Small intestine (tissue), 7 donors: ENCODE measurements around the gene SNTG2. TPM values are rescaled to one million over a fixed set of nuclear protein-coding genes. Genes with fewer than 3 reads are reported as not detected.

ENCODE experiments used
- DNase-seq, 2 donors: peaks; one replicate each; pipeline versions ENCODE4 v3.0.0 to v3.0.0-alpha.2; 2013
- FAIRE-seq: peaks from 2 replicates; lab custom pipeline; 2012; peaks lifted over from hg19 to GRCh38; lab: Jason Lieb, UNC
- H3K27ac ChIP-seq, 3 donors: one replicate each; pipeline ENCODE4 v1.5.1; 2013; ENCODE audit warnings: low read length in 2 of 3, mild to moderate bottlenecking in 2 of 3, control low read depth in 1 of 3, inconsistent platforms in 1 of 3, low read depth in 1 of 3, moderate library complexity in 1 of 3
- H3K27me3 ChIP-seq, 3 donors: one replicate each; pipeline ENCODE4 v1.6.1; 2013; ENCODE audit warnings: low read length in 3 of 3, inconsistent platforms in 1 of 3; ENCODE audit not compliant: control insufficient read depth in 3 of 3, insufficient read depth in 3 of 3
- H3K36me3 ChIP-seq, 3 donors: one replicate each; pipeline ENCODE4 v1.6.1; 2013; ENCODE audit warnings: low read length in 3 of 3, inconsistent platforms in 1 of 3, low read depth in 1 of 3, mild to moderate bottlenecking in 1 of 3, moderate library complexity in 1 of 3; ENCODE audit not compliant: control insufficient read depth in 3 of 3, insufficient read depth in 2 of 3
- H3K4me1 ChIP-seq, 3 donors: one replicate each; pipeline ENCODE4 v1.6.1; 2013; ENCODE audit warnings: low read length in 2 of 3, inconsistent platforms in 1 of 3, low read depth in 1 of 3, mild to moderate bottlenecking in 1 of 3, moderate library complexity in 1 of 3; ENCODE audit not compliant: control insufficient read depth in 3 of 3, insufficient read depth in 2 of 3
- H3K4me3 ChIP-seq, 3 donors: one replicate each; pipeline ENCODE4 v1.5.1; 2013; ENCODE audit warnings: low read length in 3 of 3, control low read depth in 1 of 3, inconsistent platforms in 1 of 3, low read depth in 1 of 3, mild to moderate bottlenecking in 1 of 3, moderate library complexity in 1 of 3
- H3K9me3 ChIP-seq, 2 donors: one replicate each; pipeline ENCODE4 v1.6.1; 2013; ENCODE audit warnings: low read depth in 1 of 2, low read length in 1 of 2; ENCODE audit not compliant: control insufficient read depth in 2 of 2, insufficient read depth in 1 of 2
- whole genome bisulfite sequencing, 3 donors: extraction: QIAGEN DNeasy Blood & Tissue Kit; methylation state at CpG; one replicate each; pipeline ENCODE4 v1.1.7; 2013; 5-methylcytosine and 5-hydroxymethylcytosine counted together
- polyA plus RNA-seq, 4 donors: library from polyadenylated mRNA; stranded (reverse) in 3 of 4; unstranded in 1 of 4; fragments of 200-250 nt in 3 of 4; fragments of 120-200 nt in 1 of 4; gene quantifications; one replicate each; pipeline versions ENCODE4 v1.2.1 to v1.2.3, GENCODE V29; 2013
- donor health status: healthy with polysubstance abuse.
- donor health status: control.
- donor health status: control.
- donor health status: Bipolar disorder and iron deficiency.
- donor health status: healthy.

Gene SNTG2
- polyA plus RNA-seq, 4 donors, result 0.25 to 1.1 (median 0.54) TPM; not detected in 1

- FAIRE-seq (no peak), DNase-seq (no peak)
- Histone ChIP-seq H3K27ac (no peak overlapping the region), H3K4me1 (no peaks in the 10 kb centered on the region), H3K27me3 (no peaks in the 10 kb centered on the region), H3K4me3 (no peak overlapping the region), H3K36me3 (no peaks in the 10 kb centered on the region), H3K9me3 (no peaks in the 10 kb centered on the region)
- 82 to 86% (median 83%) methylated on average over 21 of the region's 21 CpGs for WGBS, 3 donors
Measured at GRCh38 chr2:1283020-1283801, 332.6 kb downstream of the SNTG2 start.

GRCh38 chr2:1283871-1284270 is 333.2 kb downstream of the SNTG2 start:
- H3K27me3 ChIP-seq, result no peaks in the 10 kb centered on the region
- 74 to 83% (median 81%) methylated on average over 10 of the region's 10 CpGs for WGBS, 3 donors
- no peak overlapping the region for H3K4me3 ChIP-seq
- no peak for DNase-seq
- H3K4me1 ChIP-seq, result no peaks in the 10 kb centered on the region
- no peak for FAIRE-seq
- no peaks in the 10 kb centered on the region for H3K36me3 ChIP-seq
- H3K9me3 ChIP-seq, result no peaks in the 10 kb centered on the region
- H3K27ac ChIP-seq, result no peak overlapping the region

- Histone ChIP-seq H3K27ac (no peak overlapping the region), H3K36me3 (no peaks in the 10 kb centered on the region), H3K9me3 (no peaks in the 10 kb centered on the region), H3K27me3 (no peaks in the 10 kb centered on the region), H3K4me3 (no peak overlapping the region), H3K4me1 (no peaks in the 10 kb centered on the region)
- no peak for DNase-seq
- no peak for FAIRE-seq
- 72 to 83% (median 72%) methylated on average over 4 of the region's 4 CpGs for whole genome bisulfite sequencing, 3 donors
Measured at GRCh38 chr2:1286929-1287328, 336.3 kb downstream of the SNTG2 start.

- Histone ChIP-seq H3K9me3 (no peaks in the 10 kb centered on the region), H3K27ac (no peak overlapping the region), H3K4me3 (no peak overlapping the region), H3K27me3 (no peaks in the 10 kb centered on the region), H3K36me3 (no peaks in the 10 kb centered on the region), H3K4me1 (no peaks in the 10 kb centered on the region)
- no peak for FAIRE-seq
- 89 to 90% (median 90%) methylated on average over 20 of the region's 20 CpGs for WGBS, 3 donors
- no peak for DNase-seq
Measured at GRCh38 chr2:1287427-1287826, 336.8 kb downstream of the SNTG2 start.

- Histone ChIP-seq H3K4me3 (no peak overlapping the region), H3K9me3 (peaks cover 0 to 3% of the 10 kb centered on the region in 2 donors), H3K27me3 (no peaks in the 10 kb centered on the region), H3K4me1 (no peaks in the 10 kb centered on the region), H3K27ac (no peak overlapping the region), H3K36me3 (no peaks in the 10 kb centered on the region)
- DNase-seq, result no peak
- FAIRE-seq, result no peak
- WGBS, 3 donors, result 89 to 94% (median 92%) methylated on average over 13 of the region's 13 CpGs
Measured at GRCh38 chr2:1294900-1295299, 344.3 kb downstream of the SNTG2 start.

GRCh38 chr2:1295740-1296139 is 345.1 kb downstream of the SNTG2 start:
- FAIRE-seq, result no peak
- Histone ChIP-seq H3K9me3 (peaks cover 0 to 3% of the 10 kb centered on the region in 2 donors), H3K4me1 (no peaks in the 10 kb centered on the region), H3K4me3 (no peak overlapping the region), H3K27me3 (no peaks in the 10 kb centered on the region), H3K27ac (no peak overlapping the region), H3K36me3 (no peaks in the 10 kb centered on the region)
- DNase-seq, result no peak
- 91 to 95% (median 92%) methylated on average over 9 of the region's 9 CpGs for WGBS, 3 donors

- 76 to 85% (median 82%) methylated on average over 17 of the region's 17 CpGs for WGBS, 3 donors
- FAIRE-seq, result no peak
- Histone ChIP-seq H3K9me3 (peaks cover 0 to 3% of the 10 kb centered on the region in 2 donors), H3K36me3 (no peaks in the 10 kb centered on the region), H3K27ac (no peak overlapping the region), H3K27me3 (no peaks in the 10 kb centered on the region), H3K4me1 (no peaks in the 10 kb centered on the region), H3K4me3 (no peak overlapping the region)
- no peak for DNase-seq
Measured at GRCh38 chr2:1297372-1298159, 346.9 kb downstream of the SNTG2 start.

- Histone ChIP-seq H3K27me3 (no peaks in the 10 kb centered on the region), H3K4me1 (no peaks in the 10 kb centered on the region), H3K36me3 (no peaks in the 10 kb centered on the region), H3K9me3 (peaks cover 0 to 1% of the 10 kb centered on the region in 2 donors), H3K4me3 (no peak overlapping the region), H3K27ac (no peak overlapping the region)
- DNase-seq, result no peak
- FAIRE-seq, result no peak
- WGBS, 3 donors, result 84 to 90% (median 88%) methylated on average over 6 of the region's 6 CpGs
Measured at GRCh38 chr2:1299043-1299442, 348.4 kb downstream of the SNTG2 start.
